ENCODE data around the gene INSYN1. TPM values are rescaled to one million over a fixed set of nuclear protein-coding genes. Genes with fewer than 3 reads are reported as not detected.

The INSYN1 gene
- total RNA-seq, 1 donor from 2014 or later = not detected

DNA sequence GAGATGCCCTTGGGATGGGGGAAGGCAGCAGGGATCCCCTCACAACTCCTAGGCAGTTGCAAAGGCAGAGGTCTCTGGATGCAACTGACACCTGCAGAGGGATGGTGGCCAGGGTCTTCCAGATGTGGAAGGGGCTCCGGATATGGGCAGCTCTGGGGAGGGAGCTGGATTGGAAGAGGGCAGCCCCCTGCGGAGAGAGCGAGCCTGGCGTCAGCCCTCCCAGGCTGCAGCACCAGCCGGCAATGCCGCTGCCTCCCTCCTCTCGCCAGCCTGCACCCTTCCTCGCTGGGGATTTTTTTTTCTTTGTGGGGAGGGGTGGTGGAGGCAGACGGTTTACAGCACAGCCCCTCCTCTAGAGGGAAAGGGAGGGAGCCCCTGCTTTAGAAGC is 1.6 kb downstream of the INSYN1 start:
- Mint-ChIP-seq H3K27ac (no peak overlapping the region), H3K4me1 (ENCODE audit: low read depth) (no peaks in the 10 kb centered on the region), H3K4me3 (ENCODE audit: low read depth) (no peak overlapping the region), H3K36me3 (ENCODE audit: low read depth) (no peaks in the 10 kb centered on the region), H3K9me3 (no peaks in the 10 kb centered on the region), H3K27me3 (ENCODE audit: low read depth) (peaks cover 47% of the 10 kb centered on the region)
- no peak for DNase-seq (ENCODE audit: low spot score)
- intact Hi-C loops (cut with micrococcal nuclease) = no loop called here

DNA sequence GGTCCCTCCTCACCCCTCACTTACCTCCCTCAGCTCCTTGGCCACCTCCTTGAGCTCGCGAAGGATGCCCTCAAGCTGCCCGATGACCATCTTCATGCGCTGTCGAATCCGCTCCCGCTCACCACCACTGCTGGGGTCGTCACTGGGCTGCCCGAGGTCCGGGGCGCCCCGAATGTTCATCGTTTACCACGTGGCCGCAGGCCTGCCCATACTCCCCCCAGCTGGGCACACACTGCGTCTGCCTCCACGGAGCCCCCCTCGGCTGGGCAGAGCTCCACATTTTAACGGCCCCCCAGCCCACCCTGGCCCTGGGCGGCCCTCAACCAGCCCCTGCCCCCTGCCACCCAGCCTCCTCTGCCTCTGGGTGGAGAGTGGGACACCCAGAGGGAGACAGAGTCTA is 2.2 kb downstream of the INSYN1 start:
- Mint-ChIP-seq H3K36me3 (ENCODE audit: low read depth) (no peaks in the 10 kb centered on the region), H3K27me3 (ENCODE audit: low read depth) (peaks cover 43% of the 10 kb centered on the region), H3K27ac (no peak overlapping the region), H3K4me1 (ENCODE audit: low read depth) (no peaks in the 10 kb centered on the region), H3K9me3 (no peaks in the 10 kb centered on the region), H3K4me3 (ENCODE audit: low read depth) (no peak overlapping the region)
- DNase-seq (ENCODE audit: low spot score) = no peak
- intact Hi-C loops (cut with micrococcal nuclease) = no loop called here

- H3K27me3 Mint-ChIP-seq (ENCODE audit: low read depth) = peaks cover 38% of the 10 kb centered on the region
- intact Hi-C loops (cut with micrococcal nuclease) = no loop called here
- no peak overlapping the region for H3K27ac Mint-ChIP-seq
- no peaks in the 10 kb centered on the region for H3K9me3 Mint-ChIP-seq
- no peaks in the 10 kb centered on the region for H3K4me1 Mint-ChIP-seq (ENCODE audit: low read depth)
- H3K4me3 Mint-ChIP-seq (ENCODE audit: low read depth) = no peak overlapping the region
- H3K36me3 Mint-ChIP-seq (ENCODE audit: low read depth) = no peaks in the 10 kb centered on the region
- DNase-seq (ENCODE audit: low spot score) = no peak
Measured at GRCh38 chr15:73750438-73750837, 2.7 kb downstream of the INSYN1 start.

- no peaks in the 10 kb centered on the region for H3K36me3 Mint-ChIP-seq (ENCODE audit: low read depth)
- H3K4me3 Mint-ChIP-seq (ENCODE audit: low read depth) = no peak overlapping the region
- H3K9me3 Mint-ChIP-seq = no peaks in the 10 kb centered on the region
- peaks cover 37% of the 10 kb centered on the region for H3K27me3 Mint-ChIP-seq (ENCODE audit: low read depth)
- intact Hi-C loops (cut with micrococcal nuclease) = no loop called here
- no peaks in the 10 kb centered on the region for H3K4me1 Mint-ChIP-seq (ENCODE audit: low read depth)
- H3K27ac Mint-ChIP-seq = no peak overlapping the region
- no peak for DNase-seq (ENCODE audit: low spot score)
Measured at GRCh38 chr15:73749971-73750370, 3.2 kb downstream of the INSYN1 start.

DNA sequence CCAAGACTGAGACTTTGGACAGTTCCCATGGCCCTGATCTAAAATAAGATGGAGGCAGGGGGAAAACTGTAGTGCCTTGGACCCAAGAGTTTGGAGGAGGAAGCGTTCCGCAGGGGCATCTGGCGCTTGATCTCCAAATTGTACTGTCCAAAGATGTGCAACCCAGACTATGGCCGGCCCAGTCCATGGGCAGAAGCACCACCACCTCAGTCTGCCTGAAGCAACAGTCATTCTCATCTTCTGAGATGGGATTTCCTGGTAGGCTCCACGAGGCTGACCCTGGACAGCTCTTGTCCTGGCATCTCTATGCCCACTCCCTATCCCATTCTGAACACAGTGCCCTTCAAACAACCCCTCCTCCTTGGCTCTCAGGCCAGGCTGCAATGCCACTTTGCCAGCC is 3.6 kb downstream of the INSYN1 start:
- intact Hi-C loops (cut with micrococcal nuclease) = no loop called here
- Mint-ChIP-seq H3K27ac (no peak overlapping the region), H3K9me3 (no peaks in the 10 kb centered on the region), H3K4me1 (ENCODE audit: low read depth) (no peaks in the 10 kb centered on the region), H3K4me3 (ENCODE audit: low read depth) (no peak overlapping the region), H3K36me3 (ENCODE audit: low read depth) (no peaks in the 10 kb centered on the region), H3K27me3 (ENCODE audit: low read depth) (peaks cover 33% of the 10 kb centered on the region)
- no peak for DNase-seq (ENCODE audit: low spot score)

DNA sequence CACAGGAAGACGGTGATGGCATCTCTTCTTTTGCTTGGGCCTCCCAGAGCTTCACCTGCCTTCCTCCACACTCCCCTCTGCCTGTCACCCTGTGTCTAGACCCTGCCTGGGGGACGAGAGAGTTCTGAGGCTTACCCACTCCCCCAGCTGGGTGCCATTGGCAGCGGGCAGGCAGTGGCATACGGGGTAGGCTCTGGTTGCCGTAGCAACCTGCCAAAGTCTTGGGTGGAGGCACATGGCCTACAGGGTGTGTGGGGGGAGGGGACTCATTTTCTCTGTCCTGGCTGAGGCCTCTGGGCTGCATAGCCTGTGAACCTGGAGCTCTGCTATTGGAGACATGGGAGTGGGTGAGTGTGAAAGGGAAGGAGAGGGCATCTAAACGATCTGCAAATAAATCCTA is 4.4 kb downstream of the INSYN1 start:
- Mint-ChIP-seq H3K4me1 (ENCODE audit: low read depth) (no peaks in the 10 kb centered on the region), H3K27ac (no peak overlapping the region), H3K4me3 (ENCODE audit: low read depth) (no peak overlapping the region), H3K27me3 (ENCODE audit: low read depth) (peaks cover 25% of the 10 kb centered on the region), H3K36me3 (ENCODE audit: low read depth) (no peaks in the 10 kb centered on the region), H3K9me3 (no peaks in the 10 kb centered on the region)
- DNase-seq (ENCODE audit: low spot score) = no peak
- intact Hi-C loops (cut with micrococcal nuclease) = no loop called here

- peaks cover 21% of the 10 kb centered on the region for H3K27me3 Mint-ChIP-seq (ENCODE audit: low read depth)
- H3K4me1 Mint-ChIP-seq (ENCODE audit: low read depth) = no peaks in the 10 kb centered on the region
- intact Hi-C loops (cut with micrococcal nuclease) = no loop called here
- H3K9me3 Mint-ChIP-seq = no peaks in the 10 kb centered on the region
- no peak for DNase-seq (ENCODE audit: low spot score)
- no peak overlapping the region for H3K4me3 Mint-ChIP-seq (ENCODE audit: low read depth)
- H3K36me3 Mint-ChIP-seq (ENCODE audit: low read depth) = no peaks in the 10 kb centered on the region
- no peak overlapping the region for H3K27ac Mint-ChIP-seq
Measured at GRCh38 chr15:73747847-73748590, 5.1 kb downstream of the INSYN1 start.

GRCh38 chr15:73746883-73747282 is 6.3 kb downstream of the INSYN1 start:
- no peaks in the 10 kb centered on the region for H3K36me3 Mint-ChIP-seq (ENCODE audit: low read depth)
- no peak overlapping the region for H3K27ac Mint-ChIP-seq
- no peaks in the 10 kb centered on the region for H3K4me1 Mint-ChIP-seq (ENCODE audit: low read depth)
- no peaks in the 10 kb centered on the region for H3K9me3 Mint-ChIP-seq
- peaks cover 21% of the 10 kb centered on the region for H3K27me3 Mint-ChIP-seq (ENCODE audit: low read depth)
- H3K4me3 Mint-ChIP-seq (ENCODE audit: low read depth) = no peak overlapping the region
- DNase-seq (ENCODE audit: low spot score) = no peak
- intact Hi-C loops (cut with micrococcal nuclease) = no loop called here

GRCh38 chr15:73746261-73746660 is 6.9 kb downstream of the INSYN1 start:
- DNase-seq (ENCODE audit: low spot score) = no peak
- peaks cover 19% of the 10 kb centered on the region for H3K27me3 Mint-ChIP-seq (ENCODE audit: low read depth)
- H3K36me3 Mint-ChIP-seq (ENCODE audit: low read depth) = no peaks in the 10 kb centered on the region
- H3K9me3 Mint-ChIP-seq = no peaks in the 10 kb centered on the region
- intact Hi-C loops (cut with micrococcal nuclease) = no loop called here
- no peak overlapping the region for H3K27ac Mint-ChIP-seq
- no peak overlapping the region for H3K4me3 Mint-ChIP-seq (ENCODE audit: low read depth)
- H3K4me1 Mint-ChIP-seq (ENCODE audit: low read depth) = no peaks in the 10 kb centered on the region

DNA sequence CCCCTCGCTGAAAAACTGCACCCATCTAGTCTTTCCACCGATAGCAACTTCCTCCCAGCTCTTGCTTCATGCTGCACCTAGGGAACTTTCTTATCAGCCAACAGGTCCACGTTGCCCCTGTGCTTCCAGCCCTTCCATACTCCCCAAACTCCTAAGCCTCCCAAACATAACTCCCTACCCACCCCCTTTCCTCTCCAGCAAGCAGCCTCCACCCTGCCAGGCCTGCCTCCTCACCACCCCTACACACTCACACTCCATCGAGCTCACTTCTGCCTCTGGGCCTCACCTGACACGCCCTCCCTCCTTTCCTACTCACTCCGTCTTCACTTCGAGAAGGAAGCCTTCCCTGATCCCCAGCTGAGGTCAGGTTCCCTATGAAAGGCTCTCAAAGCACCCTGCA is 8.1 kb downstream of the INSYN1 start:
- Mint-ChIP-seq H3K27ac (no peak overlapping the region), H3K4me3 (ENCODE audit: low read depth) (no peak overlapping the region)
- intact Hi-C loops (cut with micrococcal nuclease) = no loop called here

DNA sequence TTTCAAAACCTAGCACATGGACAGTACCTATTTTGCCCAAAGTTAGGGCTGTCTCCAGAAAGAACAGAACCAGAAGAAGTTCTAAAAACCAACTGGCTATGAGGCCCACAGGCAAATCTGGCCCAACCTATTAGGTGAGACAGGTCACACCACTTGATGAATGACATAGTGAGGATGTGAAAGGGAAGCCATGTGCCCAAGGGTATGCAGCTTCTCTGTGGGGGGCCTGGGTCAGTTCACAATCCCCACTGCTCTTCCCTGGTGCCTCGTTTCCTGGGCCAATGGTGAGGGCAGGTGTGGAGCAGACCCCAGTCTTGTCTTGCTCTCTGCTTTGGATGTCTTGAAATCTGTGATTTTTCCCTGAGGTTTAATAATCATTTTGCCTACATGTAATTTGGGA is 8.9 kb downstream of the INSYN1 start:
- H3K27ac Mint-ChIP-seq = no peak overlapping the region
- H3K36me3 Mint-ChIP-seq (ENCODE audit: low read depth) = no peaks in the 10 kb centered on the region
- peaks cover 8% of the 10 kb centered on the region for H3K27me3 Mint-ChIP-seq (ENCODE audit: low read depth)
- H3K4me3 Mint-ChIP-seq (ENCODE audit: low read depth) = no peak overlapping the region
- no peak for DNase-seq (ENCODE audit: low spot score)
- no peaks in the 10 kb centered on the region for H3K9me3 Mint-ChIP-seq
- intact Hi-C loops (cut with micrococcal nuclease) = no loop called here
- H3K4me1 Mint-ChIP-seq (ENCODE audit: low read depth) = no peaks in the 10 kb centered on the region

More for the DNA sequence above, 8.1 kb downstream of the INSYN1 start:
- peaks cover 11% of the 10 kb centered on the region for H3K27me3 Mint-ChIP-seq (ENCODE audit: low read depth)
- no peaks in the 10 kb centered on the region for H3K9me3 Mint-ChIP-seq
- H3K4me1 Mint-ChIP-seq (ENCODE audit: low read depth) = no peaks in the 10 kb centered on the region
- no peaks in the 10 kb centered on the region for H3K36me3 Mint-ChIP-seq (ENCODE audit: low read depth)
- no peak for DNase-seq (ENCODE audit: low spot score)

DNA sequence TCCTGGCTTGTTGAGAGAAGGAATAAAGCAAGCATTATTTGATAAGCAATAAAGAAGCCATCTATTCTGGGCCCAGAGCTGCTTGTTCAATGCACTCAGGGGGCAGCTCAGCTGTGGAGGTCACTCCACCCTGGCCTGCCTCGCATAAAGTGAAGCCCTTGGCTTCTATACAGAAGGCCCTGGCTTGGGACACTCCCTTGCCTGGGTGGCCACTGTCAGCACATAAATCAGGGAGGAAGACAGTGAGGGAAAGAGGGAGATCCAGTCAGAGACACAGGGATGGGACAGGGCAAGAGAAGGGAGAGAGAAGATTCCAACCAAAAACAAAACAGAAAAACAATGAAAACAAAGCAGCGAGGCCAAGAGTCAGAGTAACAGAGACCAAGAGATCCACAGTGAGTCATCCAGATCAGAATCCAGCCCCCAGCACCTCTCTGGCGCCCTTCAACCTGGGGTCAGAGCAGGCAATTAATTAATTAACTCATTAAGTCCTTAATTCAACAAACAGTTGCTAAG is 11.8 kb downstream of the INSYN1 start:
- H3K27me3 Mint-ChIP-seq (ENCODE audit: low read depth) = peaks cover 2% of the 10 kb centered on the region
- DNase-seq (ENCODE audit: low spot score) = no peak
- intact Hi-C loops (cut with micrococcal nuclease) = no loop called here
- H3K27ac Mint-ChIP-seq = no peak overlapping the region
- H3K36me3 Mint-ChIP-seq (ENCODE audit: low read depth) = no peaks in the 10 kb centered on the region
- no peak overlapping the region for H3K4me3 Mint-ChIP-seq (ENCODE audit: low read depth)
- no peaks in the 10 kb centered on the region for H3K4me1 Mint-ChIP-seq (ENCODE audit: low read depth)
- H3K9me3 Mint-ChIP-seq = no peaks in the 10 kb centered on the region

- Mint-ChIP-seq H3K4me1 (ENCODE audit: low read depth) (no peaks in the 10 kb centered on the region), H3K36me3 (ENCODE audit: low read depth) (no peaks in the 10 kb centered on the region), H3K27me3 (ENCODE audit: low read depth) (no peaks in the 10 kb centered on the region), H3K4me3 (ENCODE audit: low read depth) (no peak overlapping the region), H3K27ac (no peak overlapping the region), H3K9me3 (no peaks in the 10 kb centered on the region)
- no peak for DNase-seq (ENCODE audit: low spot score)
- intact Hi-C loops (cut with micrococcal nuclease) = no loop called here
Measured at GRCh38 chr15:73740152-73741048, 12.8 kb downstream of the INSYN1 start.

Measured in activated T-helper 2 cell treated with anti-CD3 and anti-CD28 coated beads, Interferon-gamma antibody, Interleukin-2, Interleukin-4, amounts not matched to agents 10 μg/mL and 5 μg/mL and 100 μg/mL, durations not matched to agents 14 hours and 24 hours and 36 hours (primary cell).